ENCODE data around the gene PRDX6.
"Not testable (repeated sequence)": the region's sequence is repeated elsewhere in the genome, so short reads cannot be mapped to it uniquely, and the experiment has no call there.

The PRDX6 gene

GRCh38 chr1:173502104-173502503 lies 25.0 kb downstream of the PRDX6 start:
- DNase-seq, result no peak

- DNase-seq, result no peak
Measured at GRCh38 chr1:173503391-173503790, 26.3 kb downstream of the PRDX6 start.

DNA sequence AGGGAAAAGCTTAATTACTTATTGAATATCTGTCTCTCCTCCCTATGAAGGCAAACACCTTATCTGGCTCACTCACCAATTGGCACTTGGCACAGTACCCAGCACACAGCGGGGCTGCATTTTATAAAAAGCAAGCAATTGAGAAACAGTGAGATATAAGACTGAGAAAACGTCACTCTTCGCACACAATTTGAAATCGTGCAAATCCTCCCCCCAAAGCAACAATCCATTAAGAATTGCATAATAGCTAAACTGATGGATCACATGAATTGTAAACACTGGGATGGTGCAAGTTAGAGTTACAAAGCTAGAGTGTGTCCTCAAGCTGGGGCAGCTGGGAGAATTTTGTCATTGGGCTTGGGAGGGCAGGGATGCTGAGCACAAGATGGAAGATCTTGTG lies 27.1 kb downstream of the PRDX6 start:
- no peak for DNase-seq

- no peak for DNase-seq
Measured at GRCh38 chr1:173505391-173505790, 28.3 kb downstream of the PRDX6 start.

DNA sequence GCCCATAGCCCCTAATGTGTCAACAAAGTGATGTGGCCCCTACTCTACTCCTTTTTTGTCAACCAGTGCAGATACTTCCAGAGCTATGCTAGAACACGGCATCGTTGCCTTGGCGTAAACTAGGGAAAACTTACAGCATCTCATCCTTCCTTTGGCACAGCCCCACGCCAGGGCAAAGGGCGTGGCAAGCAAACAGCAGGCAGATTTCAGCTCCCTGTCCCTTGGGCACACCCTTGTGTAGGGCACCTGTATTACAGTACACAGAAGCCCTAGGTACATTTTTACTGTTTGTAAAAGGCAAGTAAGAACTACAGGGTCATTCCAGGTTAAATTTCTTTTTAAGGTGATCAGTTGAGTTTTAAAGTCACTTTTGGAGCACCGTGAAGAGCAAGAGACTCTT lies 29.3 kb downstream of the PRDX6 start:
- DNase-seq, result no peak

DNA sequence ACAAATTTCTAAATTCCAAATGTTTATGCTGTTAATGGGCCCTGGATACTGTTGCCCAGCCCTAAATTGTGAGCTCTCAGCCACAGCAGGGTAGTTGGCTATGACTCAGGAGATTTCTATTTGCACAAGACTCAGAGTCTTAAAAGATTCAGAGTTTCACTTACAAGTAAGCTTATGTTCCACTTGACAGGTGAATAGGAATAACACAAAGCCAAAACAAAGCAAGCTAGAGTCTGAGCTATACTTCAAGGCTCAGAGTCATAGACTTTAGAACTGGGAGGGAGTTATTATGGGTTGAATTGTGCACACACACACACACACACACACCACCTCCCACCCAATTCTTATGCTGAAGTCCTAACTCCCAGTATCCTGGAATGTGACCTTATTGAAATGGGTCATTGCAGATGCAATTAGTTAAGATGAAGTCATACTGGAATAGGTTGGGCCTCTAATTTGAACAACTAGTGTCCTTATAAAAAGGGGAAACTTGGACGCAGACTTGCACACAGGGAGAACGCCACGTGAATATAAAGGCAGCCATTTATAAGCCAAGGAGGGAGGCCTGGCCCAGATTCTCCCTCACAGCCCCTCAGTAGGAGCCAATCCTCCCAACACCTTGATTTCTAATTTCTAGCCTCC lies 30.2 kb downstream of the PRDX6 start:
- no peak for DNase-seq

GRCh38 chr1:173507847-173508209 lies 30.7 kb downstream of the PRDX6 start:
- DNase-seq, result no peak

GRCh38 chr1:173508541-173508940 lies 31.4 kb downstream of the PRDX6 start:
- no peak for DNase-seq

GRCh38 chr1:173509797-173510196 lies 32.7 kb downstream of the PRDX6 start:
- DNase-seq, result no peak

GRCh38 chr1:173514503-173514902 lies 37.4 kb downstream of the PRDX6 start:
- not testable (repeated sequence) for DNase-seq

DNA sequence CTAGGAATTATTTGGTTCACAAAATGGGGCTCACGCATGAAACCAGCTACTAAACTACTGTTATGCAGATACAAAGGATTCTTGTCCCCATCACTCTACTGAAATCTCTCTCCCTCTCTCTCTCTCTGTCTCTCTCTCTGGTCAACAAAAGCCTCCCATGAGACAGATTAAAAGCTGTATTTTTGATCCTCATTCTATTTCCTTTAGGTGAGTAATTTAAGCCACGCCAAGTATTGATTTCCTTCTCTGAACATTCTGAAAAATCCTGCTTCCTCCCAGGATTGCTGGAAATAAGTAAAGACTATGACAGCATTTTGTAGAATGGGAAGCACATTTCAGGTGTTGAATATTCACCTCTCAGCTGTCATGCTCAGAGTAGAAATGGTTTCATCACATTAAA lies 43.7 kb downstream of the PRDX6 start:
- no peak for DNase-seq

DNA sequence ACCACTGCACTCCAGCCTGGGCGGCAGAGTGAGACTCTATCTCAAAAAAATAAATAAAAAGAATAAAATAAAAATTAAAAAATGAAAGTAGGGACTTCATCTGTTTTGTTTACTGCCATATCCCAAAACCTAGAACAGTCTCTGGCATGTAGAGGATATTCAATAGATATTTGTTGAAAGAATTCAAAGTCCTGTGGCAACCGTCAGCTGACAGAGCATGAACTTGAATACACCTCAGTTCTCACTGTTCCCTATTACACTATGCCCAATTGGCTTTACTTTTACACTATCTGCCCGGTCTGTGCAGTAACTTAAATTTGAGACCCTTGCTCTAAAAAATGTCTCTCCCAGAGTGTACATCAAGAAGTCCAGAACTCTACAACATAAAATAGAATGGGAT lies 46.2 kb downstream of the PRDX6 start:
- no peak for DNase-seq

- DNase-seq, result no peak
Measured at GRCh38 chr1:173525926-173526325, 48.8 kb downstream of the PRDX6 start.

- no peak for DNase-seq
Measured at GRCh38 chr1:173527151-173527826, 50.2 kb downstream of the PRDX6 start.

GRCh38 chr1:173529106-173529505 lies 52.0 kb downstream of the PRDX6 start:
- DNase-seq, result no peak

GRCh38 chr1:173530795-173531693 lies 53.9 kb downstream of the PRDX6 start:
- no peak for DNase-seq

DNA sequence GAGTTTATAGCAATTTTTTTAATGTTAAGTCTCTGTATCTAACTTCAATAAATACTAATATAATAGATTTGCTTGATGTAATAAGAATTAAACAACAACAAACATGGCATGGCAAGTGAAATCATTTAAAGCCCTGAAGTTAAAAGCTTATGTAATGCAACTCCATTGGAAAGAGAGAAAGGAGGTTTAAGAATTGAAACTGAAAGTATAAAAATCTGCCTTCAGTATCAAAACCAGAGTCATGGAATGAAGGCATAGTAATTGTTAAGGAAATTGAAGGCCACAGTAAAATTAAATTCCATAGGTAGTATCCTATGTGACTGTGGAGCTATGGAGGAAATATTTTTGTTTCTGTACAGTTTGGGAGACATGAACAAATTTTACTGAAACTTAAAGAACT lies 55.1 kb downstream of the PRDX6 start:
- DNase-seq, result no peak

DNA sequence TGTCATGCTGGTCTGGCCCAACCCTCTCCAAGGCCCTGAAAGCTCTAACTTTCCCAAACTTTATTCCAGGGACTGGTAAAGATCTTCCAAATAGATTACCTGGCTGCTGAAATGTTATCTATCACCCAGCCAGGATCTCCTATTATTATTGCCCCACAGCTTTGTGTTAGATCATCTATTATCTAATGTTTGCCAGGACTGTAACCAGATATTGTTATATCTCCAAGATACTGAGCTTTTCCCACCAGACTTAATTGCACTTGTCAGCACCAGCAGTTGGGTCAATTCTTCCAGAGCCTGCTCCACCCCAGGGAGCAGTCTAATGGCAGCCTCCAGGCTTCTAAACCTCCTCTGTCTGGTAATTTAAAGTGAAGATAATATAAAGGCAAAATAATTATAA lies 59.1 kb downstream of the PRDX6 start:
- DNase-seq, result no peak
